ENCODE measurements around the gene FARSB. TPM values are rescaled to one million over a fixed set of nuclear protein-coding genes. Genes with fewer than 3 reads are reported as not detected.
"Not testable (repeated sequence)": the region's sequence is repeated elsewhere in the genome, so short reads cannot be mapped to it uniquely, and the experiment has no call there.

Gene FARSB
- total RNA-seq, 1 experiment from 2014 or later, result 59.4 TPM

DNA sequence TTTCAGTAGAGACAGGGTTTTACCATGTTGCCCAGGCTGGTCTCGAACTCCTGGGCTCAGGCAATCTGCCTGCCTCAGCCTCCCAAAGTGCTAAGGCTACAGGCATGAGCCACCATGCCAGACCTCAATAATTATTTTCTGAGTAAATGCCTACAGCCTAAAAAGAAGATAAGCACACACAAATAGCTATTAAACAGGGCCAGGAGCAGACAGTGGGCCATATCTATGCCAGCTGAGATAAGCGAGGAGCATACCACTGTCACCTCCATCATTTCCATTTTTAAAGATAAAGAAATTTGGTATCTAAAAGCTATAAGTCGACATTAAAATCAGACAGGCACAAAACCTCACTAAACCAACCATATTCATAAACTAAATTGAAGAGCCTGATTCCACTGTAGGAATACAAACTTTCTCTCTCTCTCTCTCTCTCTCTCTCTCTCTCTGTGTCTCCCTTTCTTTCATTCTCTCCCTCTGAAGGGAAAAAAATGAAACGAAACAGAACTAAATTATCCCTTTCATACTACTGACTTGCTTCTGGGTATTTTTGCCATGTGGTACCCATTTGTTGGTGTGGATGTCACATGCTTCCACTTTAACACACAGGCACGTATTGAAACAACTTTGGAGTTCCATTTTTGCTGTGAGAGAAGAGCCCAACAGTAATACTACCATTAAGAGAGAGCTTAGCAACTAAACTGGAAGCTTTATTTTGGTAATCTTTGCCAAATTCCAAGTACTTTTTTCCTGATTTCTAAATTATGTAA is 51.0 kb downstream of the FARSB start:
- peak; percentile 52 for DNase-seq (ENCODE audit: low read depth)

DNA sequence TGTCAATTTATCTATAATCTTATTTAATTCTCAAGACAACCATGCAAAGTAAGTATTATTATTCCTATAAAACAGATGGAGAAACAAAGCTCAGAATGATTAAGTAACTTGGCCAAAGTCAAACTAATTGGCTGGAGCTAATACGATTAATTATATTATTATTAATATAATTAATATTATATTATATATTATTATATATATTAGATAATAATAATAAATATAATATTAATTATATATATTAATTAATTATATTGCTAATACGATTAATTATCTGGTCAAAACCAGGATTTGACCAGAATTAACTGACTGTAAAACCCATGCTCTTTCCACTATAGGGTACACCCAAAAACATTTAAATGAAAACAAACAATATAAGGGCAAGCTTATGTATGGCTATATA is 52.4 kb downstream of the FARSB start:
- DNase-seq (ENCODE audit: low read depth), result no peak

GRCh38 chr2:222598611-222599010 is 57.3 kb downstream of the FARSB start:
- DNase-seq (ENCODE audit: low read depth), result no peak

DNA sequence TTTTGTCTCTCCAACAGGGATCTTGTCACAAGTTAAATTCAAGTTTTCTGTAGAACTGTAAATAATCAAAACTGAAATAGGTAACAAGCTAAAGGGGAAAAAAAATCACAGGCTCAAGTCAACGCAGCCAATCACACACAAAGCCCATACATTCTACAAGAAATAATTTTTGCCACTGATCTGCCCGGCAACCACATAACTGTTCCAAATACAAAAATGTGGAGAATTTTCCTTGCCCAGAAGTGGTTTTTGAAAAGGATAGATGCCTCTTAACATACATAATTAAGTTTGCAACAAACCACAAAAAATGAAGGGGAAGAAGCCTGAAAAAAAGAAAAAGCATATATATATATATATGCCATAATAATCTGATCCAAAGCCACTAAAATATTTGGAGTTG is 60.3 kb downstream of the FARSB start:
- DNase-seq (ENCODE audit: low read depth), result no peak

DNA sequence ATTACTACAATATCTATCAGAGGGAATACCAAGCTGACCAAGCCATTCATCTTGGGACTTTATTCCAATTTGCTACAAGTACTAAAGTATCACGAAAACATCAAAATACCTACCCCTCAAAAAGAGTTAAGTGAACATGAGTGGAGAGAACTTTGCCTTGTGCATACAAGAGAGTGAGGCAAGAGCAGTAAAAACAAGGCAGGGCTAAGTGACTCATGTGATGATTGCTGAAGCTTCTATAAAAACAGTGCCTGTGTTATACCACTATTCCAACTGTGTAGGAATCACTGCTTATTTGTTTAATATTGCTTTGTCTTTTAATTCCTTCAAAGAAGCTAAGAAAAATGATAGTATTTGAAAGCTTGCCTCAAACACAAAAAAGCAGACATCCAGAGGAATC is 61.2 kb downstream of the FARSB start:
- peak; percentile 26 for DNase-seq (ENCODE audit: low read depth)

DNA sequence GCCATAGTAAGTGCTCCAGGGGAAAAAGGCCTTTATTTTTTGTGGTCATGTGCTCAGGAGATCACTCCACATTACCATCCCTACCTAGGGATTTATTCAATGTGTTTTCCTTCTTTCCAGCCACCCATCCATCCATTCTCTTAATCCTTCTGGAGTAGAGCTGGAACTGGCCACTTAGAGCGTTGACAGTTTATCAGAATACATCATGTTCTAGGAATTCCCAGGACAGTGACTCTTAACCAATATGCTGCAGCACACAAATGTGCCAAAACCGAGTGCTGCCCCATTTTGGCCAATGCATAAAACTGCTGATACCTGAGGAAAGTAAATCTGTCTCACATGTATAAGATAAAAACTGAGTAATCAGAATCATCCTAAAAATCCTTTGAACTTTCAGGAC is 63.7 kb downstream of the FARSB start:
- DNase-seq (ENCODE audit: low read depth), result no peak

- no peak for DNase-seq (ENCODE audit: low read depth)
Observed at GRCh38 chr2:222591661-222592060, 64.2 kb downstream of the FARSB start.

GRCh38 chr2:222584589-222584988 is 71.3 kb downstream of the FARSB start:
- not testable (repeated sequence) for DNase-seq (ENCODE audit: low read depth)

- DNase-seq (ENCODE audit: low read depth), result peak; percentile 24
Observed at GRCh38 chr2:222582928-222583327, 73.0 kb downstream of the FARSB start.

DNA sequence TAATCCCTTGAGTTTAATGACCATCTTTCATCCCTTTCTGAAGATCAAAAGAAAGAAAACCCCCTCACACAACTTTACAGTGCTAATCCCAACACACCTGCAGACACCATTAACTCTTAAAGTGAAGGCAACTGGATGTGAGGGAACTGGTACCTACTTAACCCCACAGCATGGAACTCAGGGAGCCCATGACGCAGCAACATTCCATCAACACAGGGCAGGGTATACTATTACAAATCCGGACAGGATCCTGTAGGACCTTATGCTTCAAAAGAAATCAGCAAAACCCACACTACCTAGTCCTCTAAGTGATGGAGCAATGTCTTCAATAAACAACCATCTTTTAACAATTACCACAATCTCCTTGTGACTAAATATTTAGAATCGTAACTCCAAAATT is 78.6 kb downstream of the FARSB start:
- no peak for DNase-seq (ENCODE audit: low read depth)

DNA sequence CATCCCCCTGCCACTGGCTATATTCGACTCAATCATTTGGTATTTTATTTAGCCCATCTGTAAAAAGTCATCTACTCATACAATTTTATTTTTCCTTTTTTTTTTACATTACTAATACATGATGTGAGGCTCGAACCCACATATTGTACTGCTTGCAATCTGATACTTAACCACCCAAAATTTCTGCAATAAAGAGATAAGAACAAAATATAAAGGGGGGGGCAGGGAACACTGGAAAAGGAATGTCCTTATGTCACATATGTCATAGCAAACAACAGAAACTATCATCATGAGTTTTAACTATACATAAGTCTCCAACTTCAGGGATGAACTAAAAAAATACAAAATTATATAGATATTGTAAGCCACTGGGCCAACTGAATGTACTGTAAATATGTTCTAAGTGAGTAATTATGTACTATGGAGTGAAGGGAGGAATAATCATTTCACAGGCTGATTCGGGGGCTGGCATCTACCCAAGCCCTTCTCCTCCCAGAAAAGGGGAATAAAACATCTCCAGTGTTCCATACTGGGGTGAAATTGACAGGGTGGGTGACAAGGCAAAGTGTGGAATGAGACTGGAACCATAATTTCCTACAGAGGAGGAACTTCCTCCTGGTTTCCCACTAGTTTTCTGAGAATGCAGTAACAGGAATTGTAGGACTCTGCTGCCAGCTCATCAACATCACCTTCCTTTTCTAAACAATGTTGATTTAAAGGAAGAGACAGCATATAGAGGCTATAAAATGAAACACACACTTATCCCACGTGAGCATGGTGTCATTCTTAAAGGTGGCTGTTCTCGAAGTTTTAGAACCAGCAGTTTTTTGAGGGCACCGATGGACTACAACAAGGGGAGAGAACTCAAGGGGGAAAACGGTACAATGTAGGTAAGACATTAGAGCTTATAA is 79.5 kb downstream of the FARSB start:
- DNase-seq (ENCODE audit: low read depth), result no peak

- no peak for DNase-seq (ENCODE audit: low read depth)
Observed at GRCh38 chr2:222575618-222576017, 80.3 kb downstream of the FARSB start.

DNA sequence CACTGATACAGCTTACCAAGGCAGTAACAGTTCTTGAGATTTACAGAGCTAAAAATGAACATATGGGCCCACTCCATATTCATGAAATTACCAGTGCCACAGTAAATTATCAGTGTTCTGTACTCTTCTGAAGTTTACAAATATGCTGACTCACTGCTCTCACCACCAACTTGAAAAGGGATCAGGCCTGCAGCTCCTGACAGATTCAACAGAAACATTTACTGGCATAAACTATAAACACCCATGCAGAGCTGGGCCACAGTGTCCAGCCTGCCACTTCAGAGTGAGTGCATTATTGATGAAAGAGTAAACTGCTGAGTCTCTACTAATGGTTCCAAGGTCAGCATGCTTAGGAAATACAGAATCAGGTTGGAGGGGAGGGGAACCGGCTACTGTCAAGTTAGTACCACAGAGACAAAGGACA is 83.1 kb downstream of the FARSB start:
- peak; percentile 65 for DNase-seq (ENCODE audit: low read depth)

- peak; percentile 37 for DNase-seq (ENCODE audit: low read depth)
Observed at GRCh38 chr2:222572264-222572721, 83.6 kb downstream of the FARSB start.

GRCh38 chr2:222569826-222570225 is 86.1 kb downstream of the FARSB start:
- DNase-seq (ENCODE audit: low read depth), result no peak

DNA sequence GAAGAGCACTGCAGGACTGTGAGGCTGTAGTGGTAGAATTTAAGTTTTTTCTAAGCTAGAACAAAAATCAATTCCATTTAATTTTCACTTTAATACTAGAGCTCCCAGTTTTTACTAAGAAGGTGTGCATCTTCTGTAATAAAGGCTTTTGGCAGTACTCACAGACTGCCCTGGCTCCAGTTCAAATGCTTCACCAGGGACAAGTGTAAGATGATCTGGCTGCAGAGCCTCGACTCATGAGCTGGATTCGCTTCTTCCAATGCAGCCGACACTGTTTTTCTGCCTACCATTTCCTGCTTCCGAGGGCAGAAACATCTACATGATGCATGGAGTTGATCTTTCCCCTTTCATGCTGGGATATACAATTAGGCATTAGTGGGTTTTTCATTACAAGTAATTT is 87.0 kb downstream of the FARSB start:
- DNase-seq (ENCODE audit: low read depth), result peak; percentile 43

GRCh38 chr2:222566229-222566628 is 89.7 kb downstream of the FARSB start:
- DNase-seq (ENCODE audit: low read depth), result no peak

GRCh38 chr2:222563936-222564335 is 92.0 kb downstream of the FARSB start:
- no peak for DNase-seq (ENCODE audit: low read depth)

- no peak for DNase-seq (ENCODE audit: low read depth)
Observed at GRCh38 chr2:222563106-222563718, 92.7 kb downstream of the FARSB start.

DNA sequence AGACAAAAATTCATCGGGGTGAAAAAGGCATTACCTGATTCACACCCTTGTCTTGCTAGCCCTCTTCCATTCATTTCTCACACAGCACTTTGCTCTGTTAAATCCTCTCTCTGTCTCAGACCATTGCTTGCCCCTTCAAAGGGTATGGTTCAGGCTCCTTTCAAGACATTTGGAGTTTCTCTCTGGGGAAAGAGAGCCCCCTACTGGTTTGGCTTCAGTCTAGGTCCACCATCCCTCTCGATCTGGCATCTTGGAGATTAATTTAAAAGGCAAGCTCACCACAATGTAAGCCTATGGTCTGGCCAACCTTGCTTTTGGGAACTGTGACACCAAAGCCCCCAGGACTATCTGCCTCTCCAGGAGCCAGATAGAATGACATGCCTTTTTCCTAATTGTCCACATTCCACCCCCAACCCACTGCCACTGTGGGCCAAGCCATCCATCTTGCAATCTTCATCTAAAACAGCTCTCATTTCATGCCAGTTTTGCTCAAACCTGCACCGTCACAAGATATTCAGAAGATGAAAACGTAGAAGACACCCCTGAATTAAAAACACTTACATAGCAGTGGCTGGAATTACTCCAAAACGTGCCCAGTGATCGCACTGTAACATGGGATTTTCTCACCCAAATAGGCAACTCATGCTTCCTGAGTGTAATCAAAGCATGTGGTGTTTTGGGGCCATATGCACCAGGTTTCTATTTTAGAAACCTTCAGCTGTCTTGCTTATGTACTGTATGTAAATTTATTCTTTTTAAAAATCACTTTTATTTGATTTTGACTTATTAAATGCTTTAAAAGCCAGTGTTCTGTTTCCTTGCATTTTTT is 93.9 kb downstream of the FARSB start:
- peak; percentile 72 for DNase-seq (ENCODE audit: low read depth)

DNA sequence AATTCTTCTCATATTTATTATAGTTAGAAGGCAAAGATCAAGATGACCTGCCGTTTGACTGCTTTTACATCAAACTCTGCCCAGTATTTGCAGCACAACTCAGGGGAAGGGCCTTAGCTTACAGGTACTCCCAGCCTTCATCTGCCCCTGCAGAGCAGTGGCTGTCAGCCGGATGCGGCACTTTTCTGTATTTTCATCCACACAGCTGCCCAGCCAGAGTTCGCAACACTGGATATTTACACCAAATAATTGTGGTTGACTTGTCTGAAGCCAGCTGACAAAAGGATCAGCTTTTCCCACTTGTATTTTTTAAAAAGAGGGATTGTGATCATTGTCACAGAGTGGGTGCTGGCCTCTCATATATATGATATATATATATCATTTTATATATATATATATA is 94.7 kb downstream of the FARSB start:
- no peak for DNase-seq (ENCODE audit: low read depth)
